LNCaP clone FGC (cell line): ENCODE measurements around the gene NPY4R2.
"Not testable (repeated sequence)": the region's sequence is repeated elsewhere in the genome, so short reads cannot be mapped to it uniquely, and the experiment has no call there.

Source experiments
- DNase-seq: peaks from one replicate; pipeline ENCODE4 v3.0.0-alpha.2; 2011; ENCODE audit warnings: low read depth
- H3K4me3 ChIP-seq: 2 replicates; pipeline ENCODE4 v1.5.1; 2011; ENCODE audit warnings: mild to moderate bottlenecking, low read depth, low read length, control low read depth

Gene NPY4R2

GRCh38 chr10:47962785-47963184, 44.3 kb downstream of the NPY4R2 start:
- H3K4me3 ChIP-seq, DNase-seq: not testable (repeated sequence)

GRCh38 chr10:47964280-47965063, 46.0 kb downstream of the NPY4R2 start:
- not testable (repeated sequence) for H3K4me3 ChIP-seq, DNase-seq

- not testable (repeated sequence) for DNase-seq, H3K4me3 ChIP-seq
These were observed 50.5 kb downstream of the NPY4R2 start for GRCh38 chr10:47968988-47969387.

GRCh38 chr10:47970047-47970446, 51.6 kb downstream of the NPY4R2 start:
- not testable (repeated sequence) for H3K4me3 ChIP-seq, DNase-seq

- H3K4me3 ChIP-seq, DNase-seq: not testable (repeated sequence)
These were observed 53.1 kb downstream of the NPY4R2 start for GRCh38 chr10:47971598-47971997.

GRCh38 chr10:47972077-47972476, 53.6 kb downstream of the NPY4R2 start:
- H3K4me3 ChIP-seq, DNase-seq: not testable (repeated sequence)
